Activated CD4-positive, alpha-beta memory T cell treated with anti-CD3 and anti-CD28 coated beads for 36 hours (primary cell): ENCODE results near the gene TMSB4X. TPM values are rescaled to one million over a fixed set of nuclear protein-coding genes. Genes with fewer than 3 reads are reported as not detected.
A peak's percentile ranks its signal among the peaks of the same experiment; 100 is the strongest.

Experiments
- CTCF ChIA-PET: fragments of 350-600 bp; sonication (Branson Sonifier 250); formaldehyde crosslinking; loops from one replicate; lab custom pipeline; 2021; ENCODE audit warnings: antibody characterized with exemption, inconsistent platforms; lab: Charles Lee
- POLR2A ChIA-PET: fragments of 350-600 bp; sonication (Branson Sonifier 250); formaldehyde crosslinking; loops from one replicate; lab custom pipeline; 2021; ENCODE audit warnings: antibody characterized with exemption; lab: Charles Lee
- DNase-seq: peaks from one replicate; pipeline ENCODE4 v3.0.0-alpha.2; 2020
- H3K27ac Mint-ChIP-seq: one replicate; pipeline ENCODE4 v1.8.0; 2021; ENCODE audit warnings: mixed read lengths
- H3K27me3 Mint-ChIP-seq: one replicate; pipeline ENCODE4 v1.8.0; 2021; ENCODE audit warnings: mixed read lengths
- H3K36me3 Mint-ChIP-seq: one replicate; pipeline ENCODE4 v1.8.0; 2021; ENCODE audit warnings: mixed read lengths
- H3K4me1 Mint-ChIP-seq: one replicate; pipeline ENCODE4 v1.8.0; 2021; ENCODE audit warnings: low read depth, mixed read lengths
- H3K4me3 Mint-ChIP-seq: one replicate; pipeline ENCODE4 v1.8.0; 2021; ENCODE audit warnings: mild to moderate bottlenecking, mixed read lengths
- H3K9me3 Mint-ChIP-seq: one replicate; pipeline ENCODE4 v1.8.0; 2021; ENCODE audit warnings: mixed read lengths
- intact Hi-C: fragments of 100-400 bp; cut with micrococcal nuclease; formaldehyde crosslinking; loops from one replicate; pipeline ENCODE4 v1.15.1; 2023
- total RNA-seq, 2 experiments: library from RNA; stranded (reverse); gene quantifications; one replicate each; pipeline ENCODE4 v1.2.3, GENCODE V29; 2021

Gene TMSB4X
- total RNA-seq, 2 experiments from 2014 or later, result 6,087 to 6,256 TPM

GRCh38 chrX:12946838-12947544 lies 27.9 kb upstream of the TMSB4X start:
- ChIA-PET POLR2A (interaction anchor here (0.6 to 17.1 kb wide), 9 partner anchors 9 to 541 kb away, joined by 3 to 426 read pairs (median 4); partner anchors contain the start of genes PRPS2 and TMSB4X), CTCF (interaction anchor here (0.6 to 3.5 kb wide), 64 partner anchors 11 to 1085 kb away, joined by 3 to 107 read pairs (median 4); partner anchors contain the start of genes OFD1 and TRAPPC2)
- Mint-ChIP-seq H3K27ac (peak overlapping the region; percentile 96), H3K27me3 (no peaks in the 10 kb centered on the region), H3K36me3 (no peaks in the 10 kb centered on the region), H3K9me3 (no peaks in the 10 kb centered on the region), H3K4me1 (peaks cover 55% of the 10 kb centered on the region), H3K4me3 (peak overlapping the region; percentile 57)
- intact Hi-C loops, result loop anchor here (1.0 to 5.0 kb wide), 3 partner anchors 320 to 555 kb away; no protein-coding TSS in a partner anchor
- peak; percentile 80 for DNase-seq

- Mint-ChIP-seq H3K4me3 (no peak overlapping the region), H3K9me3 (no peaks in the 10 kb centered on the region), H3K27me3 (no peaks in the 10 kb centered on the region), H3K27ac (peak overlapping the region; percentile 96), H3K36me3 (no peaks in the 10 kb centered on the region), H3K4me1 (peaks cover 59% of the 10 kb centered on the region)
- CTCF ChIA-PET, result interaction anchor here (1.0 to 3.5 kb wide), 7 partner anchors 24 to 542 kb away, joined by 3 to 107 read pairs (median 14); no protein-coding TSS in a partner anchor
- POLR2A ChIA-PET, result interaction anchor here (0.7 to 17.1 kb wide), 4 partner anchors 25 to 157 kb away, joined by 3 to 426 read pairs (median 14); partner anchors contain the start of genes PRPS2 and TMSB4X
- intact Hi-C loops, result loop anchor here (5.0 kb wide), 2 partner anchors 320 to 555 kb away; no protein-coding TSS in a partner anchor
- no peak for DNase-seq
These were observed 27.2 kb upstream of the TMSB4X start for GRCh38 chrX:12947545-12948235.

- no peak for DNase-seq
- POLR2A ChIA-PET, result interaction anchor here (1.3 to 17.1 kb wide), 4 partner anchors 9 to 142 kb away, joined by 3 to 426 read pairs (median 14); partner anchors contain the start of gene TMSB4X
- intact Hi-C loops, result loop anchor here (5.0 kb wide), 2 partner anchors 319 to 554 kb away; no protein-coding TSS in a partner anchor
- Mint-ChIP-seq H3K4me1 (peaks cover 67% of the 10 kb centered on the region), H3K36me3 (no peaks in the 10 kb centered on the region), H3K9me3 (no peaks in the 10 kb centered on the region), H3K27me3 (no peaks in the 10 kb centered on the region), H3K4me3 (no peak overlapping the region), H3K27ac (peak overlapping the region; percentile 96)
- CTCF ChIA-PET, result interaction anchor here (1.0 to 3.7 kb wide), 8 partner anchors 19 to 539 kb away, joined by 3 to 81 read pairs (median 17); no protein-coding TSS in a partner anchor
These were observed 26.4 kb upstream of the TMSB4X start for GRCh38 chrX:12948495-12948894.

GRCh38 chrX:12949205-12949926 lies 25.5 kb upstream of the TMSB4X start:
- Mint-ChIP-seq H3K9me3 (no peaks in the 10 kb centered on the region), H3K4me3 (peak overlapping the region; percentile 77), H3K27me3 (no peaks in the 10 kb centered on the region), H3K27ac (peak overlapping the region; percentile 96), H3K4me1 (peaks cover 72% of the 10 kb centered on the region), H3K36me3 (no peaks in the 10 kb centered on the region)
- no peak for DNase-seq
- ChIA-PET POLR2A (interaction anchor here (0.8 to 17.1 kb wide), 11 partner anchors 8 to 143 kb away, joined by 3 to 426 read pairs (median 4); partner anchors contain the start of gene TMSB4X), CTCF (interaction anchor here (1.0 to 3.7 kb wide), 13 partner anchors 18 to 558 kb away, joined by 3 to 34 read pairs (median 6); no protein-coding TSS in a partner anchor)
- intact Hi-C loops, result loop anchor here (5.0 kb wide), 2 partner anchors 318 to 553 kb away; no protein-coding TSS in a partner anchor

GRCh38 chrX:12949927-12950656 lies 24.8 kb upstream of the TMSB4X start:
- Mint-ChIP-seq H3K4me3 (peak overlapping the region; percentile 77), H3K4me1 (peaks cover 80% of the 10 kb centered on the region), H3K36me3 (peaks cover 2% of the 10 kb centered on the region), H3K27me3 (no peaks in the 10 kb centered on the region), H3K9me3 (no peaks in the 10 kb centered on the region), H3K27ac (peak overlapping the region; percentile 96)
- POLR2A ChIA-PET, result interaction anchor here (0.8 to 17.1 kb wide), 11 partner anchors 8 to 142 kb away, joined by 3 to 426 read pairs (median 4); partner anchors contain the start of gene TMSB4X
- intact Hi-C loops, result loop anchor here (1.0 to 10.0 kb wide), 12 partner anchors 24 to 1188 kb away; partner anchors contain the start of genes GEMIN8 and TCEANC
- DNase-seq, result peak; percentile 94
- CTCF ChIA-PET, result interaction anchor here (0.9 to 3.7 kb wide), 17 partner anchors 11 to 557 kb away, joined by 3 to 34 read pairs (median 5); partner anchors contain the start of gene TMSB4X

- peaks cover 2% of the 10 kb centered on the region for H3K36me3 Mint-ChIP-seq
- no peaks in the 10 kb centered on the region for H3K27me3 Mint-ChIP-seq
- intact Hi-C loops, result loop anchor here (1.0 to 10.0 kb wide), 12 partner anchors 19 to 1189 kb away; partner anchors contain the start of genes GEMIN8 and TCEANC
- H3K27ac Mint-ChIP-seq, result peak overlapping the region; percentile 96
- H3K9me3 Mint-ChIP-seq, result no peaks in the 10 kb centered on the region
- peak; percentile 84 for DNase-seq
- POLR2A ChIA-PET, result interaction anchor here (0.9 to 17.1 kb wide), 9 partner anchors 22 to 141 kb away, joined by 3 to 426 read pairs (median 6); partner anchors contain the start of gene TMSB4X
- peaks cover 80% of the 10 kb centered on the region for H3K4me1 Mint-ChIP-seq
- CTCF ChIA-PET, result interaction anchor here (0.6 to 3.7 kb wide), 18 partner anchors 16 to 537 kb away, joined by 3 to 34 read pairs (median 4); partner anchors contain the start of gene TMSB4X
- peak overlapping the region; percentile 77 for H3K4me3 Mint-ChIP-seq
These were observed 23.9 kb upstream of the TMSB4X start for GRCh38 chrX:12950851-12951594.

GRCh38 chrX:12951595-12951975 lies 23.3 kb upstream of the TMSB4X start:
- H3K27ac Mint-ChIP-seq, result peak overlapping the region; percentile 96
- peaks cover 2% of the 10 kb centered on the region for H3K36me3 Mint-ChIP-seq
- no peak for DNase-seq
- H3K27me3 Mint-ChIP-seq, result no peaks in the 10 kb centered on the region
- no peaks in the 10 kb centered on the region for H3K9me3 Mint-ChIP-seq
- peak overlapping the region; percentile 77 for H3K4me3 Mint-ChIP-seq
- ChIA-PET CTCF (interaction anchor here (0.6 to 3.7 kb wide), 10 partner anchors 16 to 536 kb away, joined by 3 to 34 read pairs (median 6); no protein-coding TSS in a partner anchor), POLR2A (interaction anchor here (0.9 to 17.1 kb wide), 5 partner anchors 21 to 141 kb away, joined by 6 to 426 read pairs (median 14); partner anchors contain the start of gene TMSB4X)
- H3K4me1 Mint-ChIP-seq, result peaks cover 79% of the 10 kb centered on the region
- intact Hi-C loops, result loop anchor here (1.0 to 10.0 kb wide), 9 partner anchors 19 to 1189 kb away; partner anchors contain the start of genes GEMIN8 and TCEANC

- intact Hi-C loops, result loop anchor here (5.0 to 10.0 kb wide), 4 partner anchors 214 to 1191 kb away; partner anchors contain the start of gene TCEANC
- Mint-ChIP-seq H3K9me3 (no peaks in the 10 kb centered on the region), H3K4me3 (peak overlapping the region; percentile 66), H3K4me1 (peaks cover 69% of the 10 kb centered on the region), H3K27me3 (no peaks in the 10 kb centered on the region), H3K36me3 (peaks cover 2% of the 10 kb centered on the region), H3K27ac (peak overlapping the region; percentile 99)
- ChIA-PET POLR2A (interaction anchor here (1.2 to 17.1 kb wide), 3 partner anchors 20 to 134 kb away, joined by 3 to 426 read pairs (median 5); partner anchors contain the start of gene TMSB4X), CTCF (interaction anchor here (1.0 to 1.4 kb wide), 2 partner anchors 15 to 139 kb away, joined by 3 to 7 read pairs; no protein-coding TSS in a partner anchor)
- no peak for DNase-seq
These were observed 21.5 kb upstream of the TMSB4X start for GRCh38 chrX:12953420-12953819.

- no peaks in the 10 kb centered on the region for H3K27me3 Mint-ChIP-seq
- no peak for DNase-seq
- peaks cover 2% of the 10 kb centered on the region for H3K36me3 Mint-ChIP-seq
- intact Hi-C loops, result loop anchor here (5.0 to 10.0 kb wide), 4 partner anchors 213 to 1192 kb away; partner anchors contain the start of gene TCEANC
- ChIA-PET POLR2A (interaction anchor here (1.0 to 17.1 kb wide), 6 partner anchors 19 to 137 kb away, joined by 3 to 426 read pairs (median 7); partner anchors contain the start of gene TMSB4X), CTCF (interaction anchor here (1.0 to 2.5 kb wide), 2 partner anchors 18 to 138 kb away, joined by 3 to 8 read pairs; no protein-coding TSS in a partner anchor)
- peak overlapping the region; percentile 99 for H3K27ac Mint-ChIP-seq
- H3K9me3 Mint-ChIP-seq, result no peaks in the 10 kb centered on the region
- peak overlapping the region; percentile 81 for H3K4me3 Mint-ChIP-seq
- peaks cover 64% of the 10 kb centered on the region for H3K4me1 Mint-ChIP-seq
These were observed 20.5 kb upstream of the TMSB4X start for GRCh38 chrX:12954376-12954775.
